ENCODE results near the gene METTL1. TPM values are rescaled to one million over a fixed set of nuclear protein-coding genes. Genes with fewer than 3 reads are reported as not detected.

METTL1 gene
- total and polyA plus RNA-seq, 11 donors: 0.95 to 28.5 (median 7.9) TPM

DNA sequence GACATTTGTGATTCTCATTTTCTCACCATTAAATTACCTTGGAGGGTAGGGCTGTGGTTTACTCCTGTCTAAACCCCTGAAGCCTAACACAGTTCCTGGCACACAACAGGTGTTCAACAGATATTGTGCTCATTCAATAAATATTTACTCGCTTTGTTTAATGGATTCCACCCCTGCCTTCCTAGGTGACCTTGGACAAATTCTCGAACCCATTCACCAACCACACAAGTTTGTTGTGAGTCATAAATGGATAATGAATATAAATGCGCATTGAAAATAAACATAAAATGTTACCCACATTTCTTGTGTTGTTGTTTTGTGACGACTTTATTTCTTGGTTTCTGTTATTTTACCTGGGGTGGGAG is 10.3 kb upstream of the METTL1 start:
- TF ChIP-seq POLR2A (IDR thresholded peaks at IDR 0.05): no peak
- TF ChIP-seq, protein P1, sequence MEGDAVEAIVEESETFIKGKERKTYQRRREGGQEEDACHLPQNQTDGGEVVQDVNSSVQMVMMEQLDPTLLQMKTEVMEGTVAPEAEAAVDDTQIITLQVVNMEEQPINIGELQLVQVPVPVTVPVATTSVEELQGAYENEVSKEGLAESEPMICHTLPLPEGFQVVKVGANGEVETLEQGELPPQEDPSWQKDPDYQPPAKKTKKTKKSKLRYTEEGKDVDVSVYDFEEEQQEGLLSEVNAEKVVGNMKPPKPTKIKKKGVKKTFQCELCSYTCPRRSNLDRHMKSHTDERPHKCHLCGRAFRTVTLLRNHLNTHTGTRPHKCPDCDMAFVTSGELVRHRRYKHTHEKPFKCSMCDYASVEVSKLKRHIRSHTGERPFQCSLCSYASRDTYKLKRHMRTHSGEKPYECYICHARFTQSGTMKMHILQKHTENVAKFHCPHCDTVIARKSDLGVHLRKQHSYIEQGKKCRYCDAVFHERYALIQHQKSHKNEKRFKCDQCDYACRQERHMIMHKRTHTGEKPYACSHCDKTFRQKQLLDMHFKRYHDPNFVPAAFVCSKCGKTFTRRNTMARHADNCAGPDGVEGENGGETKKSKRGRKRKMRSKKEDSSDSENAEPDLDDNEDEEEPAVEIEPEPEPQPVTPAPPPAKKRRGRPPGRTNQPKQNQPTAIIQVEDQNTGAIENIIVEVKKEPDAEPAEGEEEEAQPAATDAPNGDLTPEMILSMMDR (IDR thresholded peaks at IDR 0.05): no peak
- ATAC-seq: no peak
- H3K4me3 ChIP-seq: peak overlapping the region in 9 of 12 donors; percentile 77 to 98 (median 94)
- 22 to 27% (median 27%) methylated on average over 4 of the region's 4 CpGs for WGBS, 4 donors
- peaks cover 0 to 41% (median 13%) of the 10 kb centered on the region in 12 donors for H3K4me1 ChIP-seq
- intact Hi-C loops (cut with DNase I): loop anchor here in 6 of 10 donors (1.0 to 5.0 kb wide), 2 partner anchors 123 to 125 kb away; no protein-coding TSS in a partner anchor
- DNase-seq: no peak
- H3K27me3 ChIP-seq: no peaks in the 10 kb centered on the region
- H3K36me3 ChIP-seq: peaks cover 0 to 42% (median 22%) of the 10 kb centered on the region in 9 donors
- no peaks in the 10 kb centered on the region for H3K9me3 ChIP-seq
- peak overlapping the region in 3 of 12 donors; percentile 68 to 82 (median 80) for H3K27ac ChIP-seq

DNA sequence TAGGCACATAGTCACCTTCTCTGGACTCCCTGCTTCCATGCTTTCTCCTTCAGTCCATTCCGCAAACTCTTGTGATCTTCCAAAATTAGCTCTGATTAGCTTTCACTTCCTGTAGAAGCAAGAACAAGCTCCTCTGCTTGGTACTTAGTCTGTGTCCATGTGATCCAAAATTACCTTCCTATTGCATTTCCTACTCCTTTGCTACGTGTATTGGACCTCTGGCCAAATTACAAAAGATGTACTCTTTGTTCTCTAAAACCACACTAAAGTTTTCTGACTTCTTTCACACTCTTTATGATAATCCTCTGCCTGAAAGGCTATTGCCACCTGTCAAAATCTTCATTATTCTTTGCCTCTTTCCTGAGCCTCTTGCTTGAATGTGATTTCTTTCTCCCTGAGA is 9.9 kb upstream of the METTL1 start:
- Histone ChIP-seq H3K36me3 (peaks cover 0 to 38% (median 18%) of the 10 kb centered on the region in 9 donors), H3K9me3 (no peaks in the 10 kb centered on the region), H3K4me1 (peaks cover 0 to 41% (median 13%) of the 10 kb centered on the region in 12 donors), H3K4me3 (no peak overlapping the region), H3K27me3 (no peaks in the 10 kb centered on the region), H3K27ac (peak overlapping the region in 1 of 12 donors; percentile 80)
- no peak for ATAC-seq
- TF ChIP-seq, protein P1 (IDR thresholded peaks at IDR 0.05): no peak
- TF ChIP-seq POLR2A (IDR thresholded peaks at IDR 0.05): no peak
- 69 to 82% (median 72%) methylated on average over 2 of the region's 2 CpGs for WGBS, 4 donors
- intact Hi-C loops (cut with DNase I): loop anchor here in 6 of 10 donors (1.0 to 5.0 kb wide), 2 partner anchors 124 to 126 kb away; no protein-coding TSS in a partner anchor
- no peak for DNase-seq

DNA sequence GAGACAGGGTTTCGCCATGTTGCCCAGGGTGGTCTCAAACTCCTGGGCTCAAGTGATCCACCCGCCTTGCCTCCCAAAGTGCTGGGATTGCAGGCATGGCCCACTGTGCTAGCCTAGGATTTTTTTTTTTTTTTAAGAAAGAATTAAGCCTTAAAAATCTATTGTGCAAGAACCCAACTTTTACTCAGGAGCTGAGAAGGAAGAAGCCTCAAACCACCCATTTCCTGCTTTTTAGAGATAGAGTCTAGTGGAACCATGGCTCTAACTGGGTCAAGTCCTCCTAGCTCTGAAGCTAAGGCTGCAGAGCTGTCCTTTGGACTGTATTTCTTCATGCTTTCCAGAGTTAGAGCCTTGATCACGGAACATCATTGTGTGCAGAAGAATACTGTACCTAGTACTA is 9.3 kb upstream of the METTL1 start:
- intact Hi-C loops (cut with DNase I): loop anchor here in 4 of 10 donors (5.0 kb wide), 1 partner anchor 126 kb away; no protein-coding TSS in a partner anchor
- Histone ChIP-seq H3K4me1 (peaks cover 0 to 41% (median 13%) of the 10 kb centered on the region in 12 donors), H3K9me3 (no peaks in the 10 kb centered on the region), H3K36me3 (peaks cover 0 to 34% (median 13%) of the 10 kb centered on the region in 9 donors), H3K27me3 (no peaks in the 10 kb centered on the region), H3K27ac (peak overlapping the region in 1 of 12 donors; percentile 80), H3K4me3 (no peak overlapping the region)
- TF ChIP-seq, protein P1 (IDR thresholded peaks at IDR 0.05): no peak
- DNase-seq (no peak), ATAC-seq (no peak)
- WGBS, 4 donors: 93 to 96% (median 94%) methylated on average over 3 of the region's 3 CpGs

DNA sequence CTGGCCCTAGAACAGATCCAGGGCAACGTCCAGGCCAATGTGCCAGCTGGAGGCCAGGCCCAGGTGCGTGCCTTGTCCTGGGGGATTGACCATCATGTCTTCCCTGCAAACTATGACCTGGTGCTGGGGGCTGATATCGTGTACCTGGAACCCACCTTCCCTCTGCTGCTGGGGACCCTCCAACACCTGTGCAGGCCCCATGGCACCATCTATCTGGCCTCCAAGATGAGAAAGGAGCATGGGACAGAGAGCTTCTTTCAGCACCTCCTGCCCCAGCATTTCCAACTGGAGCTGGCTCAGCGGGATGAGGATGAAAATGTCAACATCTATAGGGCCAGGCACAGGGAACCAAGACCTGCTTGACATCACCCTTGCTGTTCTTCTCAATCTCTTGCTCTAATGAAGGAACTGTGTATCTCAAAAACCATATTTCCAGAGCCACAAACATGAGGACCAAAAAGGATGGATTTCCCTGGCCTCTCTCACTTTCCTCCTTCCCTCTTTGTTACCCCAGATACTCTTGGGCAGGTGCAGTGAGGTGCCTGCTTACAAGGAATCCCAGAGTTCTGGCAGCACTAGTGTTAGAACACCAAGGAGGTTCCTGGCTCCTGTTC is 8.5 kb upstream of the METTL1 start:
- intact Hi-C loops (cut with DNase I): loop anchor here in 4 of 10 donors (5.0 kb wide), 1 partner anchor 127 kb away; no protein-coding TSS in a partner anchor

More for the DNA sequence above, 8.5 kb upstream of the METTL1 start:
- Histone ChIP-seq H3K9me3 (no peaks in the 10 kb centered on the region), H3K4me1 (peaks cover 0 to 41% (median 13%) of the 10 kb centered on the region in 12 donors), H3K36me3 (peaks cover 0 to 34% (median 10%) of the 10 kb centered on the region in 9 donors), H3K27ac (peak overlapping the region in 1 of 12 donors; percentile 80), H3K27me3 (no peaks in the 10 kb centered on the region), H3K4me3 (no peak overlapping the region)
- DNase-seq (no peak), ATAC-seq (no peak)
- 85 to 95% (median 91%) methylated on average over 3 to 4 of the region's 4 CpGs for WGBS, 4 donors
- TF ChIP-seq, protein P1 (IDR thresholded peaks at IDR 0.05): no peak
- no peak for TF ChIP-seq POLR2A (IDR thresholded peaks at IDR 0.05)

Measured in heart left ventricle (tissue), 16 donors.